NCI-H1436 (cell line): ENCODE measurements around the gene C16orf89.
"Not testable (repeated sequence)": the region's sequence is repeated elsewhere in the genome, so short reads cannot be mapped to it uniquely, and the experiment has no call there.

ENCODE experiments used
- DNase-seq: peaks from one replicate; lab custom pipeline; 2025; lab: John Stamatoyannopoulos, UW

The C16orf89 gene

DNA sequence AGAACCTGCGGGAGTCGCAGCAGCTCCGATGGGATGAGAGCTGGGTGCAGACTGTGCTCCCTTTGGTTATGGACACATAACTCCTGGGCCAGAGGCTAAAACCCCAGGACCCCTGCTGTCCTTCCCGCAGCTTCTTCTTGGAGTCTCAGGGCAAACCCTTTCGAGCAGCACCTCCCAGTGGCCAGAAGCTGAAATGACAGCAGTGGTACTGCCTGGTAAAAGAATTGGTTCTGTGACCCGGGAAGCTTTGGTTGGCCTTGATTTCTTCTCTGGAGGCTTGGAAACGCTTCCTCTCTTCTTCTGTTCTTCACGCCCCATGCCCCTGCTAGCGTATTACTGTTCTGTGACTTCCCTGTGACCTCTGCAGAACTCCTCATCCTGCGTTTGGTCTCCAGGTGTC, 19.0 kb upstream of the C16orf89 start:
- DNase-seq = not testable (repeated sequence)

DNA sequence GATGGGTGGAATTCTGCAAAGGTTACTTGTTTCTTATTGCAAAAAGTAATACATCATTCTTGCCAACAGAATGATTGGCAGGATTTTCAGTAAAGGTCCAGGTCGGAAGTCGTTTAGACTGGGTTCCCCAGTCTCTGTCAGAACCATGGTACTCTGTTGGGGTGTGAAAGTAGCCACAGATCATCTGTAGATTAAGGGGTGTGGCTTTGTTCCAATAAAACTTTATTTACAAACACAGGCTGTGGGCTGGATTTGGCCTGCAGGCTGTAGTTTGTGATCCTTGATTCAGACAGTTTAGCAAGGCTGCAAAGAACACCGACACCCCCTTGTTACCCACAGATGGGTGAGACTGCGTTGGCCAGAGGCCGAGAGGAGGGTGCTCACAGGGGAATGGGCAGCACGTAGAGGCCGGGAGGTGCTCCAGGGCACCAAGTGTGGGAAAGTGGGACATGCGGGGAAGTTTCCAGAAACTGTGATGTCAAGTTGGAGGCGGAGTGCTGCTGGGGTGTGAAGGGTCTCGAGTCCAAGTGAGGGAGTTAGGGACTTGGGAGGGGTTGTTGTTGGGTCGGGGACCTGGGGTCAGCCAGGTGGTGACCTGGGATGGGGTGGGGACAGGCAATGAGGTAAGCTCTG, 18.5 kb upstream of the C16orf89 start:
- not testable (repeated sequence) for DNase-seq

DNA sequence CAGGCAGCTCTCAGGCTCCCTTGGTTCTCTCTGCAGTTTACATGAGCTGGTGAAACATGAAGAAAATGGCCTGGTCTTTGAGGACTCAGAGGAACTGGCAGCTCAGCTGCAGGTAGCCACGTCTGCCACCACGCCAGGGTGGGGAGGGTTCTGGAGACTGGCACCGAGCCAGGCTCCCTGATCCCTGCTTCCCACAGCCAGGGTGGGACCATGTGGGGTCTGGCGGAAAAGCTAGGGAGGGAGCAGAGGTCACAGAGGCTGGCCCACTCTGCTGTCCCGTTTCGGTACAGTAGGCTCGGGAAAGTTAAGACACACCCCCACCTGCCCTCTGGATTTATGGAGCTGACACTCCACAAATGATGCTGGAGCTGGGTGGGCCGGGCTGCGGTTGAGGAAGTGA, 17.9 kb upstream of the C16orf89 start:
- DNase-seq = not testable (repeated sequence)

DNA sequence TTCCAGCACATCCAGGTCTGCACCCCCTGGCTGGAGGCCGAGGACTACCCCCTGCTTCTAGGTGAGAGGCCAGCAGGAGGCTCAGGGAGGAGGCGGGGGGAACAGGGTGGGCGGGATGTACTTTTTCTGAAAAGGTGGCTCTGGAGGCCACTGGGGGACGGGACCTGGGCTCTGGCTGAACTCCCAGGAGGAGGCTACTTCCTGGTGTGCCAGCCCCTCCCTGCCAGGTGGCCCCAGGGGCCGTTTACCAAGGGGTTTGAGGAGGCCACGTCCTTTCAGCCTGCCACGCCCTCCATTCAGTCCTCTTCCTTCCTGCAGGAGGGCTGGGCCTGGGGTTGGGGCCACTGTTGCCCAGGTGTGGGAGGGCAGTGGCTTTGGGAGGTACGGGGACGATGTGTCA, 15.2 kb upstream of the C16orf89 start:
- DNase-seq = not testable (repeated sequence)

DNA sequence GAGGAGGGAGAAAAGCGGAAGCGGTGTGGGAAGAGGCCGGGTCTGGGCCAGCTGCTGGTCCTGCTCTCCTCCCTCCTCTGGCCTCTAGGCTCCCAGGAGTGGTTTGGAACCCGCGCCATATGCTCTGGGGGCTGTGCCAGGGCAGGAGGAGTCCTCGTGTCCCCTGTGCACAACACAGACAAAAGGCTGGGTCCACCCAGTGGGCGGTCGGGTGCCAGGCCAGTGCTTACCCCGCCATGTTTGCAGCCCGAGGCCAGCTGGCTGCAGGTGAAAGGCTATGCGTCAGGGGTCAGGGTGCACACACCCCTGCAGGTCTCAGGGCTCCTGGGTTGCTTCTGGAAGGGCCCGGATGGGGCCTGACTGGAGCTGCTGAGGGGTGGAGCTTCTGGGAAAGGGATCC, 14.7 kb upstream of the C16orf89 start:
- DNase-seq = not testable (repeated sequence)

DNA sequence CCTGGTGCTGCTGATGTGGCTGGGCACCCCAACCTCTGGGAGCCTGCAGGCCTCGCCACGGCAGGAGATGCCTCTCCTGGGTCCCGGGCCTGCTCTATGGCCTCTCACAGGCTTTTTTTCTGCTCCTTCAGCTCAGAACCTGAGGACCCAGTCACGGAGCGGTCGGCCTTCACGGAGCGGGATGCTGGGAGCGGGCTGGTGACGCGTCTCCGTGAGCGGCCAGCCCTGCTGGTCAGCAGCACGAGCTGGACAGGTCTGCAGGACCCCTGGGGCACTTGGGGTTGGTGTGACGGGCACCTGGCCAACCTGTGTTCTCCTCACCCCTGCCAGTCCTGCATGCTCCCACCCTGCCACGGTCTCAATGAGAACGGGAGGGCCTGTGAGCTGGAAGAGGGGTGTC, 12.9 kb upstream of the C16orf89 start:
- DNase-seq = no peak

DNA sequence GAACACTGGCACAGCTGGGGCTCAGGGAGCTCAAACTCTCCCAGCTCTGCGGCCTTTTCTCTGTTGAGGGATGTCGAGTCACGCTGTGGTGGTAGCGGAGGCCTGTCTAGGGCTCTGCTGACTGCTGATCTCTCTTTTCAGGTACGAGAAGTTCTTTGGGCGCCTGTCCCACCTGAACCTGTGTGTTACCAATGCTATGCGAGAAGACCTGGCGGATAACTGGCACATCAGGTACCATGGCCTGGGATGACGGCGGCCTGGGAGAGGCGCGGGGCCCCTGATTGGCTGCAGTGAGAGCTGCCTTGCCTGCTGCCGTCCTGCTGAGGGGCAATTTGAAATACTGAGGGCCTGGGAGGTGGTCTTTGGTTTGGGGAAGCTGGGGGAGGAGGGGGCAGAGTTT, 11.5 kb upstream of the C16orf89 start:
- DNase-seq = no peak

DNA sequence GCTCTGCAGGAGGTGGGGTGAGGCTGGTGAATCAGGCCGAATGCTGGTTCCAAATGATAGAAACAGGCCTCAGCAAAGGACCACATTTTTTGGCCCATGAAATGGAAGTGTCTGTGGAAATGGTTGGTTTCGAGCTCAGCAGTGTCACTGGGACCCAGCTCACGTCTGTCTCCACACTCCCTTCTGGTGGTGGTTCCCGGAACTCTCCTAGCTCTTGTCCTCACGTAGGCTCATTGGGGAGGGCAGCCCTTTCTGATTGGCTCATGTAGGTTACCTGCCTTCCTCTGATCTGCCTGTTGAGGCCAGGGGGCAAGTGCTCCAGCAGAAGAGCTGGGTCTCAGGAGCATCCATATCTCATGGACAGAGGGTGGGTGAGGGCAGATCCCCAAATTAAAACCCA, 9.9 kb upstream of the C16orf89 start:
- DNase-seq = no peak

DNA sequence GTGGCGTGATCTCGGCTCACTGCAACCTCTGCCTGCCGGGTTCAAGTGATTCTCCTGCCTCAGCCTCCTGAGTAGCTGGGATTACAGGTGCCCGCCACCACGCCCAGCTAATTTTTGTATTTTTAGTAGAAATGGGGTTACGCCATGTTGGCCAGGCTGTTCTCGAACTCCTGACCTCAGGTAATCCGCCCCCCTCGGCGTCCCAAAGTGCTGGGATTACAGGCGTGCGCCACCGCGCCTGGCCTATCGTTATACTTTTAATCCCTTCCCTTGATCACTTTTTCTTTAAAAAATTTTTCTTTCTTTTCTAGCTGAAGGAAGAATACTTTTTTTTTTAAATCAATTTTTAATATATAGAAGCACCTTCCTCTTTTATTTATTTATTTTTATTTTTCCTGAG, 8.0 kb upstream of the C16orf89 start:
- not testable (repeated sequence) for DNase-seq

DNA sequence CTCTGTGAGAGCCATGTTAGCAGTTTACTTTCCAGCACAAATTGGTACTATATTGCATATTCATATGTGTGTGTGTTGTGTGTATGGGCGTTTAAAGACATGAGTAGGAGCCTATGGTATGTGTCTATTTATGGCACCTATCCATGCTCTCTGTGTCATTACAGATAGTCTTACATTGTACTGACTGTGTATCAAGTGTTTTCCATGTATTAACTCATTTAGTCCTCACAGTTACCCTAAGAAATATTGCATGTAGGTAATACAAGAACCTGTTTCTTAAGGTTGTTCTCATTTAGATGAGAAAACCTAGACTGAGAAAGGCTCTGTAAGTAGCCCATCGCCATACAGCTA, 7.5 kb upstream of the C16orf89 start:
- no peak for DNase-seq

DNA sequence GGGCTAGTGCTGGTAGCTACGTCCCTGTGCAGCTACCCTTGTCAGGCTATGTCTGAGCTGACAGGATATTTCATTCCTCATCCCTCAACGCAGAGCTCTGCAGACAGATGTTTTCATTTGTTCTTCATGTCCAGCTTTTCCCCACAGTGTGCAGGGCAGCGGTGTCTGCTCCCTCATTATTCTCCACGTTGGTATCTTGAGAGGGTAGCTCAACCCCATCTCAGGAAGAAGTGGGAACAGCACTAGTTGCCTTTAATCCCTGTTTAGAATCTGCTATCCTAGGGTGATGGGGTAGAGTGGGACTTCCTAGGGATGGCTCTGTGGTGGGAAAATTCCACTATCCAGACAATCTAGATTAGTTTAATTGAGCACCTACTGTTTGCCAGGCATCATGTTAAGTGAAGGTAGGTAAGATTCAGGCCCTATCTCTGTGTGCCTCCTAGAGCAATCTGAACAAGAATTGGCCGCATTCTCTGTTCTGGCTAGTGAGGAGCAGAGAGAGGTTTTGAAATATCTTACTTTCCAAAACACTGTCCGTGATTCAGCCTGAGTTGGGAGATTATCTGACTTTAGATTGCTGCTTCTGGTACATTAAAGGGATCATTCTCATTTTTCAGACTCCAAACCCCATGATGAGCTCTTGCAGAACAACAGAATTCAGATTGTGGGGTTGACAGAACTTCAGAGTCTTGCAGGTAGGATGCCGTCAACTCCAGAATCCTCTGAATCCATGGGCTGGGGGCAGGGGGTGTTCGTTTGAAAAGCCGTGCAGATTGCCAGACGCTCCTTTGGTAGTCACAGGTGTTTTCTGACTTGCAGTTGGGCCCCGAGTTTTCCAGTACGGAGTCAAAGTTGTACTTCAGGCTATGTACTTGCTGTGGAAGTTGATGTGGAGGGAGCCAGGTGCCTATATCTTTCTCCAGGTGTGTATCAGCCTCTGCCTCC, 6.8 kb upstream of the C16orf89 start:
- DNase-seq = no peak

DNA sequence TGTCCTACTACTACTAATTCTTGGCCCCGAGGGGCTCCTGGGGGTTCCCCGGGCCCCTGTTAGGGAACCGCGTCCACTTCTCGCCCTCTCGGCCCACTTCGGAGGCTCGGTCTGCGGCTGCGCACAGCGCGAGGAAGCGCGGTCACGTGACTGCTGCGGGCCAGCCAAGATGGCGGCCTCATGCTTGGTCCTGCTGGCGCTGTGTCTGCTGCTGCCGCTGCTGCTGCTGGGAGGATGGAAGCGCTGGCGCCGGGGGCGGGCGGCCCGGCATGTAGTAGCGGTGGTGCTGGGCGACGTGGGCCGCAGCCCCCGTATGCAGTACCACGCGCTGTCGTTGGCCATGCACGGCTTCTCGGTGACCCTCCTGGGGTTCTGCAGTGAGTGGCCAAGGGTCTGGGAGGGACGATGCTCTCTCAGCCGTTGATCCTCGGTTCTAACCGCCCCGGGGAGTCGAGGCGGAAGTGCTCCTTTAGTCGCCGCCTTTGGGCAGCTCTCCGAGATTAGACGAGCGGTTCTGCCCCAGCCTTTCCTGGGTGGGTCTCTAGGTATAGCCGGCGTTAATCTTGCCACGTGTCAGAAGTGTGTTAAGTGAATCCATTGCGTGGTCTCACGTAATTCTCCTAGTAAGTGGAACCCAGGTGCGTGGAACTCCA, 6.1 kb upstream of the C16orf89 start, which contains the start of gene ALG1:
ALG1 (plus strand) TSS at position 163 of the 653 bp plus-strand sequence; CDS start at position 170, 7 bp downstream.
- peak; percentile 83 for DNase-seq

DNA sequence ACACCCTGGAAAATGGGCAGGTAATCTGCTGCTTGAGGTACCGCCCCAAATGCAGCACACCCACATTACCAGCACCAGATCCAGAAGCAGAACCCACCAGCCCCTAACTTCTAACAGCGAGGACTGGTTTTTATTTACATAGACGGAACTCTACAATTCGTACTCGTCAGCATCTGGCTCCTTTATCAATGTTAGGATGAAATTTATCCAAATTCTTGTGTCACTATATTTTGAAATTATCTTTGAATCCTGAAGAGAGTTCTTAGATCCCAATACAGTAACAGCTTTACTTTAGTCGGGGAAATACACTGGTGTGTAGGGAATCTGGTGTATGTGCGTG, 5.6 kb upstream of the C16orf89 start:
- no peak for DNase-seq

DNA sequence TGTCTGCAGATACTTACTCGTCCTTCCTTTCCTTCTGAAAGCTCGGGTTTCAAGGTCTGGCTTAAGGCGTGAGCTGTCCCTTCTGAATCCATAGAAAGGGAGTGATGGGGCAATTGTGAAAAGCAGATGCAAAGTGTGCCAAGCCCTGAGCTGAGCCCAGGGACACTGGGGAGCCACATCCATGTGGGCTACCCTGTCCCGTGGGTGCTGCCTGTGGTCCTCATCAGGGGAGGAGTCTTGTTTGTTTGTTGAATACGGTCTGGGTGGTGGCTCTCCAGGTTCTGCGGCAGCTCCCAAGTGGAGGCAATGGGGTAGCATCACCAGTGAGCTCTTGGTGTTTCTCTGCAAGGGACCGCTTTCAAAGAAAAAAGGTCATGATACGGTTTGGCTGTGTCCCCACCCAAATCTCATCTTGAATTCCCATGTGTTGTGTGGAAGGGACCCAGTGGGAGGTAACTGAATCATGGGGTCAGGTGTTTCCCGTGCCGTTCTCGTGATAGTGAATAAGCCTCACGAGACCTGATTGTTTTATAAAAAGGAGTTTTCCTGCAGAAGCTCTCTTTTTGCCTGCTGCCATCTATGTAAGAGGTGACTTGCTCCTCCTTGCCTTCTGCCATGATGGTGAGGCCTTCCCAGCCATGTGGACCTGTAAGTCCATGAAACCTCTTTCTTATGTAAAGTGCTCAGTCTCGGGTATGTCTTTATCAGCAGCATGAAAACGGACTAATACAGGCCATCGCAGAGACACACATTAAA, 4.9 kb upstream of the C16orf89 start:
- DNase-seq = no peak

DNA sequence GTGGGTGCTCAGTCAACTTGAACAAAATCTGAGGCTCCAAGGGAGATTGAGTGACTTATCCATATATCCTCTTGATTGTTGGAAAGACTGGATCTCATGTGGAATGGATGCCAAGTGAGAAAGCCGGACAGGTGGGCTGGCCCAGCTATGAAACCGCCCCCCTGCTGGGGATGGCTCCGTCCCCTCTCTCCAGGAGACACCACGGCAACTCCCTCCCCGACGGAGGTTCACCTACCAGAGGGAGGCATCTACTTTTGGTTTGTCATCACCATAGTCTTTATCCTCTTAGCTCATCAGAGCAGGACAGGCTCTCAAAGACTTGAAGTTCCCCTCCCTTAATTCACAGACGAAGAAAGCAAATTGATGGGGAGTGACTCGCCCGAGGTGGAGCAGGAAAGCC, 4.1 kb upstream of the C16orf89 start:
- no peak for DNase-seq

DNA sequence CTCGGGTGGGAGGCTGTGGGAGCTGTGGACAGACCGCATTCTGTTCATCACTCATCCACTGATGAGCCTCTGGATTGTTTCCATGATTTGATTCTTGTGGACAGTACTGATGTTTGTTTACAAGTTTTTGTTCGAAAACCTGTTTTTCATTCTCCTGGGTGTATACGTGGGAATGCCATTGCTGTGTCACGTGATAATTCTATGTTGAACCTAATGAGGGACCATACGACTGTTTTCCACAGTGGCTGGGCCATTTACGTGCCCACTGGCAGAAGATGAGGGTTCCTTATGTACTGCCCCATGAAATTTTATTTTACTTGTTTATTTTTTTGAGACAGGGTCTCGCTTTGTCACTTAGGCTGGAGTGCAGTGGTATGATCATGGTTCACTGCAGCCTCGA, 3.3 kb upstream of the C16orf89 start:
- DNase-seq = no peak

DNA sequence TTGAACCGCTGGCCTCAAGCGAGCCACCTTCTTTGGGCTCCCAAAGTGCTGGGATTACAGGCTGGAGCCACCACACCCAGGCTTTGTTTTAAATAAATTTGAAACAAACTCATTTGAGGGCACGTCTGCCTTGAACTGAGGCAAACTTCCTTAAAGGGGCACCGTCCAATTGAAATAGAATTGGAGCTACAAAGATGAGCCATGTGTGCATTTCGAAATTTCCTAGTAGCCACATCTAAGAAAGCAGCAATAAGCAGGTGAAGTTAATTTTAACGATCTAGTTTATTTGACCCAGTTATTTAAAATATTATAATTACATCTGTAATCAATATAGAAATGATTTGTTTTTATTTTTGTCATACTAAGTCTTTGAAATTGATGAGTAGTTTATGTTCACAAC, 755 bp upstream of the C16orf89 start:
- DNase-seq = no peak

DNA sequence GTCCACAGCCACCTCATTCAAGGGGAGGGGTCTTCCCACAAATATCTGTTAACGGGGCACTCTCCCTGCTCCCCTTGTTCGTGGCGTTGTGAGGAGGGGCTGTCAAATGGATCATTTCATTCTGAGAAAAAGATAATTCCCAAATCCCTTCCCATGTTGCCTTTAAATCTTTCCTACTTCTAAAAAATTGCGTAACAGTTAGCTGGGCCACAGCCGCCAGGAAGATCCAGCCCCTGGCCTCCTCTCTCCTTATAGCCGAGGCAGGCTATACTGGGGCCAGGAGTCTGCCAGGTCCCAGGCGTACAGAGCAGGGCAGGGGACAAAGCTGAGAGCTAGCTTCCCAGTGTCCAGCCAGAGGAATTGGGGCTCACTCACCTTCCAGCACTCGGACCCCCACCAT, 430 bp downstream of the C16orf89 start:
- no peak for DNase-seq

DNA sequence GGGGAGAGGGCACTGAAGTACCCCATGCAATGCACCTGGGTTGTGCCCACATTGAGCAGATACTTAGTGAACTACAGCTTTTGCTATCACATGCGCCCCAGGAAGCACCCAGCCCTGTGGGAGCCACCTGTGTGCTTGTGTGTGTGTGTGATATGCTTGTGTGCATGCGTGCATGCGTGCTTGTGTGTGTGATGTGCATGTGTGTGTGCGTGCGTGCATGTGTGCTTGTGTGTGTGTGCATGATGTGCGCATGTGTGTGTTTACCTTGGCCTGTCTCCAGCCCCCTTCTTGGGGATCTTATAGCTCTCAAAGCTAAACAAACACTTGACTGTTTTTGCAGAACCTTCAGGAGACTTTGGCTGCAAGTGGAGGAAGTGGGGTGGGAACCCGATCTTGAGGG, 841 bp downstream of the C16orf89 start:
- DNase-seq = peak; percentile 50

DNA sequence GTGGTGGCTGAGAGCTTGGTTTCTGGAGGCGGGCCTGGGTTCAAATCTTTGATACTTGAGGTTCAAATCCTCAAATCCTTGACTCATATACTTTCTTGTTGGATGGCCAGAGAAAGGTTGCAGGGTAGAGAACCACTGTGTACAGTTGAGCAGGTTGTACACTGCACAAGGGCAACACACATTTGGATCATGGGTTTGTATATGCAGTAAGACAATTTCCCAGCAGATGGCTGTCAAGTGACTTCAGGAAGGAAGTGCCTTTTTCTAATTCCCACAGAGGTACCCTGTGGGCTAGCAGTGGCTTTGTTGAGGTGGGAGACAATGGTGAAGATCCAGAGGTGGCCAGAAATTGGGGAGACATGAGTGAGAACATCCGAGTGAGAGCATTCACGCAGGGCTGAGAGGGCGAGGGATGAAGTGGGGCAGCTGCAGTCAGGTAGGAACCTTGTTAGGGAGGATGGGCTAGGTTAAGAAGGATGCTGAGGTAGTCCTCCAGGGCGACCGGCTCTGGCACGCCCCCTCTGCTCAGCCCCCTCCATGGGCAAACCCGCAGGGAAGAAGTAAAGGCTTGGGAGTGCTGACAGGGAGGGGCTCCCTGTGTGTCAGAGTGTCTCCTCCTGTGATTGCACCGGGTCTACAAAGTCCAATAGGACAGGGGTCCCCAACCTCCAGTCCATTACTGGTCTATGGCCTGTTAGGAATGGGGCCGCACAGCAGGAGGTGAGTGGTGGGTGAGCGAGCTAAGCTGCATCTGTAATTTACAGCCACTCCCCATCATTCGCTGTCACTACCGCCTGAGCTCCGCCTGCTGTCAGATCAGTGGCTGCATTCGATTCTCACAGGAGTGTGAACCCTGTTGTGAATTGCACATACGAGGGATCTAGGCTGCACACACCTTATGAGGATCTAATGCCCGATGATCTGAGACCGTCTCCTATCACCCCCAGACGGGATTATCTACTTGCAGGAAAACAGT, 2.7 kb downstream of the C16orf89 start:
- no peak for DNase-seq

DNA sequence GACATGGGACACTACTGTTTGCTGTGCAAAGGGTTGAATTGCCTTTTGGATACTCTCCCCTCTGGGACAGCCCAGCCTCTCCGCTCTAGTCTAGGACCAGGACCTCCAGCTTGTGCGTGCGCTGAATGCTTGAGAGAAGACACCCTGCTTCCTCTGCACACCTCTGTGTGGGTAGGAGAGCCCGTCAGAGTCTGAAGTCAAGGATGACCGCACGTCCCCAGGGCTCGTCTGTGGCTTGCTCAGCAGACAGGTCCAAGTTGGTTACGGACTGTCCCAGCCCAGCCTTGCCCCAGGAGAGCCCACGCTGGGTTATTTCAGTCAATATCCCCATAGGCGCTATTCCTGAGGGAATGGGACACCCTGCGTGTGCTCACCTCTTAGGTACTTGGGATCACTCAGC, 3.7 kb downstream of the C16orf89 start:
- no peak for DNase-seq
